Left renal pelvis (tissue), 4 donors: ENCODE measurements around the gene DPP6. TPM values are rescaled to one million over a fixed set of nuclear protein-coding genes. Genes with fewer than 3 reads are reported as not detected.

Experiments
- DNase-seq, 4 donors: peaks; one replicate each; pipeline ENCODE4 v3.0.0-alpha.2; 2013; ENCODE audit warnings: low read depth in 4 of 4, low spot score in 3 of 4
- polyA plus RNA-seq, 4 donors: library from polyadenylated mRNA; unstranded; fragments of 120-200 nt; gene quantifications; one replicate each; pipeline ENCODE4 v1.2.1, GENCODE V29; 2013; ENCODE audit not compliant: insufficient read length in 4 of 4

DPP6 gene
- polyA plus RNA-seq, 4 donors, result 43.7 to 155 (median 50.3) TPM

DNA sequence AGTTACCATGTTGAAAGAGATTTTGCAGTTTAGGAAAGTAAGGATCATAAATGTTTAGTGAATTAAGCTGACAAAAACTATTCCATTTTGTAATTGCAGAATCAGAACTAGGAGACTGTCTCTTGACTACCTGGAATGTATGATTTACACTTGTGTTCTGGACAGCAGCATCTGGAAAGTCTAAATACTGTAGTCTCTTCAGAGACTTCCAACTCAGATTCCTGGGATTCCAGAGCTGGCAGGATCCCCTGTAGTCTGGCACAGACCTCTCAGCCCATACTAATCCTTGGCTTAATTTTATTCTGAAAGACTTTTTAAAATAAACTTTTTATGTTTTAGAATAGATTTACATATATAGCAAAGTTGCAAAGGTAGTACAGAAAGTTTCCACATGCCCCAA is 452.7 kb downstream of the DPP6 start:
- no peak for DNase-seq

DNA sequence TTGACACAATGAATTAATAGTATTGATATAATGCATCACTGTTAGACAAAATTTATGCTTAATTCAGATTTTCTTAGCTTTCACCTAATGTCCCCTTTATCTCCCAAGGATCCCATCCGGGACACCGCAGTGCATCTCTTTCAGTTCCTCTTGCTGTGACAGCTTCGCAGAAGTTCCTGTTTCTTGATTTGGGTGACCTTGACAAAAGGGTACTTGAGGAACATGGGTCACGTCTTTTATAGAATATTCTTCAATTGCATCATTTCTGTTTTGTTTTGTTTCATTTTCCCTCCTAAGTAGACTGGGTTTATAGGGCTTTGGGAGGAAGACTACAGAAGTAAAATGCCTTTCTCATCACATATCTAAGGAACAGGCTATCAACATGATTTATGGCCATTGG is 453.2 kb downstream of the DPP6 start:
- no peak for DNase-seq

DNA sequence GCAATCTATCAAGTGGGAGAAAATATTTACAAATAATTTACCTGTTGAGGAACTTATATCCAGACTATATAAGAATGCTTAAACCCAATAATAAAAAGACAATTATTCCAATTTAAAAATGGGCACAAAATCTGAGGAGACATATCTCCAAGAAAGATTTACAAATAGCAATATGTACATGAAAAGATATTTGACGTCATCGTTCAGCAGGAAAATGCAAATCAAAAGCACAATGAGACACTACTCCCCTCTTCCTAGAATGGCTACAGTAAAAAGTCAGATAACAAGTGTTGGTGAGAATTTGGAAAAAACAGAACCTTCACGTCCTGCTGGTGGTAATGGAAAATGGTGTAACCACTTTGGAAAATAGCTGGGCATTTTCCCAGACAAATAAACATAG is 457.0 kb downstream of the DPP6 start:
- no peak for DNase-seq

DNA sequence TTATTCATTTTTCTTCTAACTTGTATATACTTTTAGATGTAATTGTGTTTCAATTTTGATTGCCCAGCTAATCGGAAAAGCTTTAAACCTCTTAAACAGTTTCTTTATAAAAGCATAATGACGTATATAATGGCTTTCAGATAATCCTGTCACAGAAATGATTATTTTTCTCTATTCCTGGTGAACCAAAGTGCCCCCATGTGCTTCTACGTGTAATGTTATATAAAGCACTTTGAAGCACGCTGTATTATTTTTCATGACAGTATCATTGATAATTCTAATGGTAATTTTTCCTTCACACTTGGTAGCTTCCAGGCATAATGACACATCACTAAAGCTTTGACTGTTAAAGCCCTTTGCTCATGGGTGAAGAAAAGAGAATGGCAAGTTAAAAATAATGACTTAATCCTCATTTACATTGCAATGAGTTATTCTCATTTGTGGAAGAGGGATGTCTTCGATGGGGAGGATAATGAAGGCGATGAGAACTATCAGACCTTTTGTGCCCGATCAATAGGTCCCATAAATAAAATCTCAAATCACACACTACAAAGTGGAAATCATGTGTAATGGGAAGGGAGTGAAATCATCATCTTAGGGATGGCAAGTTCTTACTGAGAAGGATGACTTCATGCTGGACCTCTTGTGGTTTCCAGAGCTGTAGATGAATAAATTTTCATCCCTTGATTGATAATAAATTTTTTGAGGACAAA is 460.1 kb downstream of the DPP6 start:
- no peak for DNase-seq

DNA sequence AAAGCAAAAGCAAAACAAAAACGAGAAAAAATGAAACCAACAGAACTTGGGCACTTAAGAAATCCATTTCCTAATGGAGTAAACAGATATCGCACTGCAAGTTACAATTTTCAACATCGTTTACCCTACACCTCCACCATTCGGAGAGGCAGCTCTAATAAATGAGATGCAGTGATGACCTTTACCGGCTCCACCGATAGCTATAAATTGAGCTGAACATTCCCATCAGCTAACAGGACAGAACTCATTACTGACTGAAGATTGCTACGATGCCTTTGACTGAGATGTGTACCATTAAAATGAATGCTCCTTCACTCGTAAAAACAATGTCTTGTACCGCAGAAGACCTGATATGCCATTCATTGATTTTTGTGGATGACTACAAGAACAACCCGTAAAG is 465.6 kb downstream of the DPP6 start:
- DNase-seq, result no peak

DNA sequence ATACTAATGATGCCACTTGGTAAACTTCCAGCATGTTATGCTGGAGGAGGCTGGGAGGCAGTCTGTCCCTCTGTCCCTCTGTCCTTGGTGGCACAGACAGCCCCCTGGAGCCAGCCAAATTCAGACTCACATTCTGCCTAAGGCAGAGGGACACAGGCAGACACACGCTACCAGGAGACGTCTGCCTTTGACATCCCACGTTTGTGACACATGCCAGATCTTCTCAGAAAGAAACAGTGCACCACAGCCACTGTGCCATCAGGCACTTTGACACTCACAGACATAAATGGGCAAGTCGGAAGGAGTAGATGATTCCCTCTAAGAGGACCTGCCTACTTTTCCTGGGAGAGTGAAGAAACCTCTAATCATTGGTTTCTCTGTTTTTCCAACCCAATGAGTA is 467.0 kb downstream of the DPP6 start:
- DNase-seq, result no peak

DNA sequence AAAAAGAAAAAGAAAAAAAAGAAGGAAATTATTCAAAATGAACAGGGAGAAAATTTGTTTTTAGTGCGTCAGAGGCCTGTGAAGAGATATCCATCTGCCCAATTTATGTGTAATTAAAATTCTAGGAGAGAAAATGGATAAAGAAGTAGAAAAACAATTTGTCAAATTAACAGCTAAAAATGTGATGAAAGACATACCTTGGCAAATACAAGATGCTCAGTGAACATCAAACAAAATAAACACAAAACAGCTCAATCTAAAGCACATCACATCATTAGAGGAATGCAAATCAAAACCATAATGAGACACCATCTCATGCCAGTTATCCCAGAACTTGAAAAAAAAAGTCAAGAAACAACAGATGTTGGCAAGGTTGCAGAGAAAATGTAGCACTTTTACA is 477.9 kb downstream of the DPP6 start:
- no peak for DNase-seq

DNA sequence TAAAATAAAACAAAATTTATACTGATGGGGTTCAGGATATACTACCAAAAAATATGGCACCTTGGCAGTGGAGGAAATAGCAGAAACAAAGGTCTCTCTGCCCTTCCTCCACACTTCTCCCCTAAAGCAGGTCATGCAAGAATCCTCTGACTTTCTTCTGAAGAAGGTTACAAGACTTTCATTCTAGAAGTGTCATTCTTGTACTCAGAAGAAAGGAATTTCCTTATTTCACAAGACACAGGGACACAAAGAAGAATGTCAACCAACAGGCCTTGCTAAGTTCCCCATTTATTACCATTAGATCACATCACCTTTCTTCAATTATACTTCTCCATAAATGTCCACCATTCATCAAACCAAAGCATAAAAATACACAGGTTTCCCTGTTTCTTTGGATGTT is 480.6 kb downstream of the DPP6 start:
- DNase-seq, result no peak

DNA sequence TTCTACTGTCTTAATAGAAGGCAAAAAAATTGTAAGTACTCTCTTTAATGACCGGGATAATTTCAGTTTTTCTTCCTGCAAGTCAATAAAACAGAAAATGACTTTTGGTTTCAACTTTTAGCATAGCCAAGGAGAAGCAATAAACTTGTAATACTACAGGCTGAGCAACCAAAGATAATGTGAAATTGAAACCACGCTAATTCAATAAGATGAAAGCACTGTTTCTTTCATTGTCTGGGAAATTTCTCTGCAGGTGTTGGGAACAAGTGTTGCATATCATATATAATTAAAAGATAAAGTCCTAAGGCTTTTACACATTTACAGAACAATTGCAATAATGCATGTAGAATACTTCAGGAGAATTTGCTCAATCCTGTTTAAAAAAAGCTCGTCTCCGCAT is 488.4 kb downstream of the DPP6 start:
- no peak for DNase-seq

DNA sequence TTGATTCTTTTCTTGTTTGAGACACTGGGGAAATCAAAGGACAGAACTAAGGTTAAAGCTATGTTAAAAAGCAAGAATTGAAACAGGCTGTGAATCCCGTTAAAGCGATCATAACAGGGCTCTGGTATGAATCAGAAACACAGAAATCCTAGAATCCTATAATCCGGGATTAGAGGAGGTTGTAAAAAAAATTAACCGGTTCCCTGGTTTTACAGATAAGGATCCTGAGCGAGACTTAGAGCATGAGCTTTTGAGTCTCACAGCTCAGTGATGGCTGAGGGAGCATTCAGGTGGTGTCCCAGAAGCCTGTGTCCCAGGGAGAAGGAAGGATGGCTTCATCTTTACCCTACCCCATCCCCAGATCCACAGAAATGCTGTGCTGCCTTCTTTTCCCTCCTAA is 489.4 kb downstream of the DPP6 start:
- no peak for DNase-seq

DNA sequence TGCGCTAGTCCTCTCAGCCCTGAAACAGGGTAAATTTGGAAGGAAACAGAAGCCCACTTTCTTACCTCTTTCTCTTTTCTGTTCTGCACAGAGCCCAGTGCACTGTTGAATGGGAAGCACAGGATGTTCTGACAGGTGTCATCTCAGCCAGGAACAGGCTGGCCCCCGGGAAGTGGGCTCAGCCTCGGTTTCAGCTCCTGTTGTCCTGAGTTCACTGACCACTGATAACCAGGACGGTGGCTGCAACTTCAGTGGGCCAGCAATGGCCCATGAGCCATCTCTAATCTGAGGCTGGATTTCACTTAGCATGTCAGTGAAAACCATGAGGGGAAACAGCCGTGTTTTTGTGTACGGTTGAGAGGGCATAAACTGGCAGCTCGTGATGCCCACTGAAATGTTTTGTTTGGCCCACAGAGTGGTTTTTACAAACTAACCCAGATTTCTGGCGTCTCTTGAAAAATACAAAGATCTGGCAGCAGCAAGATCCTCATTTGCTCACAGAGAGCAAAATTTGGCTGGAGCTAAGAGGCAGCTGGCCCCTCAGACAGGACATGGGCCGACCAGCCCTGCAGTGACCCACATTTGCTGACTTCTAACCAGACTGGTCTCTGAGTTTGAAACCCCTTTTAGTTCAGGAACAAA is 494.9 kb downstream of the DPP6 start:
- DNase-seq, result no peak

DNA sequence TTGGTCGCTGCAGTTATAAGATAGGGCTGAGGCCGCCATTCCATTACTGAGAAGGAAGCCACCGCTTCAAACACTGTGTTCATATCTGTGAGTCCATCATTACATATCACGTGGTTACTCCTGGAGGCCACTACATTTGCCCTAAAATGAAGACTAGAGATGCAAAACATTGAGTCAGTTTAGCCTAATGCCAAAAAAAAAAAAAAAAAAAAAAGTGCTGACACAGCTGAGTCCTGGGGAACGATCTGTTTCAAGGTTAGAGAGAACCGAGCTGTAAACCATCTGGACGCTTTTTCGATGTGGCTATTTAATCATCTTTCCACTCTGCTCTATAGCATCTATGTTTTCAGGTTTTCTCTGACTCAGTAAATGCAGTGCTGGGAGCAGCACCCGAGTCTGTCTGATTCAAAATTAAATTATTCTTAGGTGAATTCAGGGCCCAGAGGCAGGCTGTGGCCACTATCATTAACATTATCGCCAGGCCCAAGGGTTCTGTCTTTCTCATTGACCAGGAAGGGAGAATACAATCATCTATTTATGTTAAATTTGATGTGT is 501.6 kb downstream of the DPP6 start:
- DNase-seq, result no peak

DNA sequence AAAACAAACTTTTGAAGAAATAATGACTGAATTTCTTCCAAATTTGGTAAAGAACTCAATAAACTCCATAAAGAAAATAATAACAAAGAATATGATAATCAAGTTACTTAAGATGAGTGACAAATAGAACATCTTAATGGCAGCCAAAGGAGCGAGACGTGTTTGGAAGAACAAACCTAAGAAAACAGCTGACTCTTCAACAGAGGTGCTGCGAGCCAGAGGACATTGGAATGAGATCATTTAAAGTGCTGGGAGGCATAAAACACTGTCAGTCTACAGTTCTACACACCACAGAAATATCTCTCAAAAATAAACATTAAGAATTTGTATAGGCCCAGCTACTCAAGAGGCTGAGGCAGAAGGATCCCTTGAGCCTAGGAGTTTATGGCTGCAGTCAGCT is 507.3 kb downstream of the DPP6 start:
- no peak for DNase-seq

DNA sequence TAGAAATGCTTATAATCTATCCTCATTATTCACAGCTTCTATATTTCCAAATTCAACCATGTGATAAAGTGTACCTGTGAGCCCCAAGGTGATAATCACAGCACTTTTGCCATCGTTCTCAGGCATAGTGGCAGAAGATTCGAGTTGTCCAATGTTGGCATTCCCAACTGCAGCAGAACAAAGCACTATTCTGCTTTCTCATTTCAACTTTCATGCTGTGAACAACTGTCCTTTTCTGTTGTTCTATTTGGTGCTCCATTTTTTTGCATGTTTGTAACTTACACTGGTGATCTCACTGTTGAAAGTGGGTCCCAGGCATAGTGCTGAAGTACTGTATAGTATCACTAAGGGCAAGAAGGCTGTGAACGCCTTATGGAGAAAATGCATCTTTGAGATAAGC is 512.5 kb downstream of the DPP6 start:
- DNase-seq, result no peak

DNA sequence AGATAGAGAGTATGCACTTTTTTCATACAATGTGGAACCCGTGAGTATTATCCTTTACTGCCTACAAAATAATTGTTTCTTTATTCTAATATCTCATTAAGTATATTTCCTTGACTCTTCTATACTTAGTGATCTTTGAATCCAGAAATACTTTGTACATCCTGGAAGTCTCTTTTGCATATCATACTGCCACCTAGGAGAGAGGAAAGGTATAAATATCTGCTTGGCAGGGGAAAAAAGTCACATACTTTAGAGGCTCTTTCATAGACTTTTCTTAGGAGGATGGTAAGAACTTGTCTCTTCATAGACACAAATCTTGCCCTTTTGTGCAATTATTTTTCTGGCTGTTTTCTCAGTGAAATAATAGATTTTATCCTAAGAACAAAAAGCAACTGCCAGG is 514.7 kb downstream of the DPP6 start:
- no peak for DNase-seq

DNA sequence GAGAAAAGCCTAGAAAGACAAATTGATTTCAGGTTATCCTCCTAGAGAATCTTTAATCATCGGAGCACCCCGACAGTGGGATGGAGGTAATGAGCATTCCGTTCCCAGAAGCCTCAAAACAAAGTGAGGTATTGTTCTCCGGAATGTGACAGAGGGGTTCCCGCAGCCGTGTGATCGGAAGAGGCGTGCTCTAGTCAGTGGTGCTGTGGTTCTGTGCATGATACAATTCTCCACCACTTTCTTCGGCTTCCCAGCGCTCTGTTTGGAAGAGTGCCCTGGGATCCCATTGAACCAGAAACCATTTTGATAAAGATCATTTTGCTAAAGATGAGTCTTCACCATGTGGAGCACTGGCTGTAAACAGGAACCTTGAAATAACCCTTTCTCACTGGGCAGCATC is 516.1 kb downstream of the DPP6 start:
- DNase-seq, result no peak

DNA sequence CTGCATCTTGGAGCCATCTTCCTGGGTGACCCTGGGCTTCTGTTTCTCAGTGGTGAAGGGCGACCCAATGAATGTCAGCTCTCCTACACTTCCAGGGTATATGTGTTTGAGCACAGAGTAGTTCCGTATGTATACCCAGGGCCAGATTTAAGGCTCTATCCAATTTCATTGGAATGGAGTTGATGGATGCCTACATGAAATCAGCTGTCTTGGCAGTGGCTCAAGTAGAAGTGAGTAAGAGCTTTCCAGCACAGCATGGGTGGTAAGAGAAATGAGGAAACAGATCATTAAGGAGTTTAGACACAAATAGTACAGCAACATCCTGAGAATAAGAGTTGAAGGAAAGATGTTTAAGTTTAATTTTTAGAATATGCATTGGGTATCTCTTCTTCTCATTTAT is 517.7 kb downstream of the DPP6 start:
- DNase-seq, result no peak

DNA sequence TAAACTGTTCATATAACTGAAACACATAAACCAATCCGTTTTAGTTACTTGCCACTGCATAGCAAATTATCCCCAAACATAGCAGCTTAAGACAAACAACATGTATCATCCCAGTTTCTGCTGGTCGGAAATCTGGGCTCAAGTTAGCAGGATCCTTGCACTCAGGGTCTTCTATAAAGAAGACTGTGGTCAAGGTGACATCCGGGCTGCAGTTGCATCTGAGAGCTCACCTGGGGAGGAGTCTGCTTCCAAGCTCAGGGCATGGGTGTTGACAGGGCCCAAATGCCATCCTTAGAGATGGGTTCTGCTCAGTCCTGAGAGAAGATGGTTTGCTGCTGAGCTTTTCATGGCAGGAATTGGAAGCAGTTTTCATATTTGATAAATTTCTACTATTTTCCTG is 519.6 kb downstream of the DPP6 start:
- no peak for DNase-seq

DNA sequence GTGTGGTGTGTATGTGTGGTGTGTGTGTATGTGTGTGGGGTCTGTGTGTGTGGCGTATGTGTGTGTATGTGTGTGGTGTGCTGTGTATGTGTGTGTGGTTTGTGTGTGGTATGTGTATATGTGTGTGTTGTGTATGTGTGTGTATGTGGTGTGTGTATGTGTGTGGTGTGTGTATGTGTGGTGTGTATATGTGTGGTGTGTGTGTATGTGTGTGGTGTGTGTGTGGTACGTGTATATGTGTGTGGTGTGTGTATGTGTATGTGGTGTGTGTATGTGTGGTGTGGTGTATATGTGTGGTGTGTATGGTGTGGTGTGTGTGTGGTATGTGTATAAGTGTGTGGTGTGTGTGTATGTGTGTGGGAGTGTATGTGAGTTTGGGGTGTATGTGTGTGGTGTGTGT is 522.0 kb downstream of the DPP6 start:
- DNase-seq, result no peak

DNA sequence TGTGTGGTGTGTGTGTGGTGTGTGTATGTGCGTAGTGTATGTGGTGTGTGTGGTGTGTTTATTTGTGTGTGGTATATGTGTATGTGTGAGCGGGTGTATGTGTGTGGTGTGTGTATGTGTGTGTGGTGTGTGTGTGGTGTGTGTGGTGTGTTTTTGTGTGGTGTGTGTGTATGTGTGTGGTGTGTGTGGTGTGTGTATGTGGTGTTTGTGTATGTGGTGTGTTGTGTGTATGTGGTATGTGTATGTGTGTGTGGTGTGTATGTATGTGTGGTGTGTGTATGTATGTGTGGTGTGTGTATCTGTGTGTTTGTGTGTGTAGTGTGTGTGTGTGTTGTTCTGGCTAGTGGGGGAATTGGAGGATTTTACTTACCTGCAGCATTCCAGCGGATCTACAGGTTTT is 523.3 kb downstream of the DPP6 start:
- DNase-seq, result no peak

DNA sequence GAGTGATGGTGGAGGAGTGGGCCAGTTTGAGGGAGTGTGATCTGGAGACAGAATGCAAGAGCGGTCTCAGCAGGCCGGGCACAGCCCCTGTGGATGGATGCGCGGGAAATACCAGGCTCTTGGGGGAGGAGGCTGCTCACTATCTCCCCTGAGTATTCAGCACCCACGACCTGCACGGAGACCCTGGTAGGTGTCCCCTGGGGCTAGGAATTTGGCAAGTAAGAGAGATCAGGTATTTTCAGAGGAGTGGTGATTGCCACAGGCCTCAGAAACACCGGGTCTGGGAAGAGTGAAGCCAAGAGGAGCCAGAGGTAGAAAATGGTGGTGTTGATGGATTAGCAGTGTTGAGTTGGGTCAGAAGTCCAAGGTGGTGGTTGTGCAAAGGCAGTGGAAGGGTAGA is 524.4 kb downstream of the DPP6 start:
- no peak for DNase-seq

DNA sequence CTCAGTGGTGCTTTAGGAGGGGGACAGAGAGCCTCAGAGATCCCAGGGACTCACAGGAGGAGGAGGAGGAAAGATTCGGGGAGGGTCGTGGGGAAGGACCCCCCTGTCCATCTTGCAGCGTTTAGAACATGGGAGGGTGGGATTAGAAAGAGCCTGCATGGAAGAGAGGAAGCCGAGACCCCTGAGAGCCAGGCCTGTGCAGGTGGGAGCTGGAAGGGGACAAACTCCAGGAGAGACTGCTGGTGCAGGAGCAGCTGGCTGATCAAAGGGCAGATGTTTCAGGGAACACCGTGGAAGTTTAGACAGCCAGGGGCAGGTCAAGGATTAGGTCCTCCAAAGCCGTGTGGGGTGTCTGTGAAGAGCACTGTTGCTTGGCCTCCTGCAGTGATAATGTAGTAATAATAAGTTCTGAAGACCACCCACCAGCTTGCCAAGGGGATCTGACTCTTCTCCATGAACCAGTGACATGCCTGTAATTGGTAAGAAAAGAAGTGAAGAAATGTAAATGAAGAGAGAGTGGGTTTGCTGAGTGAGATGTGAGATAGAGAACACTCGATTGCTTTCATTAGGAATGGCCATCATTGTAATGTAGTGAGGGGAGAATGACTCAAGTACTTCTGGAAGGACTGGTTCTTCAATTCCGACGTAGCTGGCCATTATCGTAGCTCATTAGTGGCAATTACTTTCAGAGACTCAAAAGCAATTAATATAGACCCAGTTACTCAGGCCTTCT is 525.1 kb downstream of the DPP6 start:
- DNase-seq, result no peak
